NOMO-1 treated with DMSO at 0.1 percent for 48 hours (cell line): ENCODE results near the gene FBLN7.

Source experiments
- DNase-seq: peaks from one replicate; lab custom pipeline; 2025; ENCODE audit not compliant: unreplicated experiment; lab: John Stamatoyannopoulos, UW

The FBLN7 gene

DNA sequence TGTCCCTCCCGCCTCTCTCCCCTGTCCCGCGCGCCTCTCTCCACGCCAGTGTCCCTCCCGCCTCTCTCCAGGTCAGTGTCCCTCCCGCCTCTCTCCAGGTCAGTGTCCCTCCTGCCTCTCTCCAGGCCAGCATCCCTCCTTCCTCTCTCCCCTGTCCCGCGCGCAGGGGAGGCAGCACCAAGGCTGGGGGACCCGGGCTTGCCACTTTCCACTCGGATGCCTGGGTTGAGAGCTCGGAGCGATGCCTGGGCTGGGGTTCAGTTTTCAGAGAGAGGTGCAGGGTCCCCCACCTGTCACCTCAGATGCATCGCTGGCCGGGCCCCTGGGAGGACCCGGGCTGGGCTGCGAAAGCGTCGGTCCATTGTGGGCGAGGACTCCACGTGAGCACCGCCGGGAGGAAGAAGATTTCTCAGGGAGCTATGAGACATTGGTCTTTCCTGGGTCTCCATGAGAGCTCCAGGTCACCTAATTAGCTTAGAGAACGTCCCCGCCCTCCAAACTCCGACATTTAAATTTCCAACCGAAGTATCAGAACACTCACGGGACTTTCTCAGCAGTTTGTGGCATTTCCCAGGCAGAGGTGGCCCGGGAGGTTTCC lies 2.1 kb downstream of the FBLN7 start:
- no peak for DNase-seq

- DNase-seq: no peak
Measured at GRCh38 chr2:112140899-112141625, 2.9 kb downstream of the FBLN7 start.

DNA sequence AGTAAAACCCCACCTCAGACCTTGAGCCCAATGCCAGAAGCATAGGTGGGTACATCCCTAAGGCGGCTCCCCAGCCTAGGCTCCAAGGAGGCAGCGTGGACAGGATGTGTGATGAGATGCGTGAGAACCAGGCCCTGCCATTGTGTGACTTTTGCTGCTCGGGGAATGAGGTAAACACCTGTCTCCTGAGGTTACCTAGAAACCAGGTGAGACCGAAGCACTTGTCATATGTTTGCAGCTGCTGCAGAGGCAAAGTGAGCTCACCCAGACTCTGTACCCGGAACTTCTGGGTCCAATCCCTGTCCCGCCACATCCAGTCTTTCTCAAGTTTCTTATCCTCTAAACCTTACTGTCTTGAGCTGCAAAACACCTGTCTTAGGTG lies 3.4 kb downstream of the FBLN7 start:
- no peak for DNase-seq

- no peak for DNase-seq
Measured at GRCh38 chr2:112142525-112143078, 4.4 kb downstream of the FBLN7 start.

GRCh38 chr2:112143150-112143549 lies 5.0 kb downstream of the FBLN7 start:
- no peak for DNase-seq

- DNase-seq: no peak
Measured at GRCh38 chr2:112144966-112145365, 6.8 kb downstream of the FBLN7 start.

DNA sequence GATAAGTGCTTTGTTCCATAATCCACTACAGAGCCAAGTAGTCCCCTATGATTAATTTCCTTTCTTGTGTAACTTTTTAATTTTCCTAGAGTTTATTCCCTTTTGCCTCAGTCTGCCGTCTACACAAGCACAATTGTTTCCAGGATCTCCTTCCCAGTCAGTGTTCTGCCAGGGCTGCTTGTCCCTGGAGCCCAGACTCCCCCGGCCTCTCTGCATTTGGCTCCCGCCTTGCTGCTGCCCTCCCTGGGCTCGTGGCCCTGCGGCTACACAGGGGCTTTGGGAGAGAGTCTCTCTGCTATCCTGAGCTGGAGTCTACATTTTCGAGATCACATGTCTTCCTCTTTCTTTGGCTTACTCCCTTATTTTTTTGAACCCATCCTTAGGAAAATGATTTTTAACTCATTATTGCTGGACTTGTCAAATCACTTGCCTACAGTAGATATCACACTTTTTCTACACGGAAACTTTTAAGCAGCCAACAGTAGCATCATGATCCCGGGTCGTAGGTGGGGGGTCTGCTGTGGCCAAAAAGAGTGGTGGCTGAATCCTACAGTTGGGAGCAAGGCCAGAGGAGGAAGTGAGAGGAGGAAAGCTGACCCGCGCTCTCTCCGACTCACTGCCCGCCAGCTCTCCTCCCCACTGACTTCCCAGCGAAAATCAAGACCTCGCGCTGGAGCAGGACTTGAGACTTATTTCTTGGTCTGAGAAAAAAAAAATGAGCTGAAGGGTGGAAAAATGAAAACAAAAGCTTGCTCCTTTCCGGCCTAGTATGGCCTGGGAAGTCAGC lies 9.4 kb downstream of the FBLN7 start:
- DNase-seq: no peak

- no peak for DNase-seq
Measured at GRCh38 chr2:112148477-112148876, 10.3 kb downstream of the FBLN7 start.

- no peak for DNase-seq
Measured at GRCh38 chr2:112149194-112149593, 11.0 kb downstream of the FBLN7 start.

DNA sequence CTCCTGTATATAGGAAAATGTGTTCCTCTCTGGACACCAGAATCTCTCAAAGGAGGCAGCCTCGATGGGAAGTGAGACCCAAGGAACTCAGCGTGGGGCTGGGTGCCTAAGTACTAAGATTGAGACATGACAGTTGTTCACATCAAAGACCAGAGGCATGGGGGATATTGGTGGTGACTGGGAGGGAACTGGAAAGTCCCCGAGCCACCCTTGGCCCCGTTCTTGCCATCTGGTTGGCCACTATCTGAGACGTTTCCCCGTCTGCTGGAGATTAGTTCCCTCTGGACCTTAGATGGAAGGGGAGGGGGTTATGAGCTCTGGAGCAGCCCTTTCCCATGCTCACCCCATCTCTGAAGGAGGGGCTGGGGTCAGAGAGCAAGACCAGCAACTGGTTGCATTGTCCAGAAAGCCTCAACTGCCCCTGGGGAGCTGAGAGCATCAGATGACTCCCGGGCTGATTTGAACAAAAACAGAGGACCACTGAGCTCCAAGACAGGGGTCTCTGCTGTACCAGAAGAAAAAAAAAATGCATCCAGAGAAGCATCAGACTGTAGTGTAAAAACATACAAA lies 11.8 kb downstream of the FBLN7 start:
- DNase-seq: no peak

- no peak for DNase-seq
Measured at GRCh38 chr2:112150447-112150846, 12.3 kb downstream of the FBLN7 start.

DNA sequence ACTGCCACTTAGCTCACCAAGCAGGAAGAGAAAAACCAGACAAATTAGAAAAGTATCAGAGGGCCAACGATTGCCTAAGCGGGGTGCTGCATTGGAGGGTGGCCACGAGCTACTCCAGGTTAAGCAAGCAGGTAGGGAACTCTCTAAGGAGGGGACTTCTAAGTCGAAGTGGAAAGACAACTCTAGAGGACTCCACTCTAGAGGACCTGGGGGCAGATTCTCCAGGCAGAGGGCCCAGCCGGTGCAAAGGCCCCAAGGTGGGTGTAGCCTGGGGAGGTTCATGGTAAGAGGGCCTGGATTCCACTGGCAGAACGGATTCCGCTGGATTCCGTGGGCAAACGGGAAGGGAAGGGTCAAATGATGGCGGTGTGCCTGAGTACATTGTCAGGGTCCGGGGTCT lies 12.7 kb downstream of the FBLN7 start:
- no peak for DNase-seq

DNA sequence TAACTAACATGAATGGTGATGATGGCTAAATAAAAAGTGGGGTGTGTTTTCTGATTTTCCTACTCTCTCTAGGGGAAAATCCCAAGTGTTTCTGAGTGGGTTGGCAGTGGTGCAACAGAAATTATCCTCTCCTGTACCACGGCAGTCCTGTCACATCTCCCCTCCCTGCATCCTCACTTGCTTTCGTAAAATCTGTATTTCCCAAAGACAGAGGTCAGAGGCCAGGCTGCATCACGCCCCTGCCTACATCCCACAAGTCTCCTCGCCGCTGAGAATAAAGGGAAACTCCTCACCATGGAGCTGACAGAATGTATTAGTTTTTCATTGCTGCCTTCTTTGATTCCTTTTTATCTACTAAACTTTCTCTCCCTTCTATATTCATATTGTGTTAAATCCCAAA lies 13.1 kb downstream of the FBLN7 start:
- DNase-seq: no peak

GRCh38 chr2:112151701-112152440 lies 13.7 kb downstream of the FBLN7 start:
- no peak for DNase-seq

- DNase-seq: no peak
Measured at GRCh38 chr2:112152476-112153178, 14.4 kb downstream of the FBLN7 start.

DNA sequence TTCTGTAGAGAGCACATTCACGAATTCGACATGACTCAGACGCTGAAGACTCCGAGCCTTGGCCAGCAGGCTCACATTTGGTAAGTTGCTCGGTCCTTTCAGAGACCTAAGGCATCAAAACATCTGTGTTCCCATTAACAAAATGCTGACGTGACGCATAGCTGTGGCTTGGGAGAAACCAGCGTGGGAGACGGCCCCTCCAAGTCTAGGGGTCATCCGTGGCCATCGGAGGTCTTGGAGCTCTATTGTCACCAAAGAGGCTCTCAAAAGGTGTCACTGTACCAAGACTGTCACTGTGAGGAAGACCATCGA lies 14.9 kb downstream of the FBLN7 start:
- DNase-seq: no peak

GRCh38 chr2:112153501-112153900 lies 15.3 kb downstream of the FBLN7 start:
- no peak for DNase-seq

GRCh38 chr2:112154246-112155117 lies 16.3 kb downstream of the FBLN7 start:
- DNase-seq: no peak

DNA sequence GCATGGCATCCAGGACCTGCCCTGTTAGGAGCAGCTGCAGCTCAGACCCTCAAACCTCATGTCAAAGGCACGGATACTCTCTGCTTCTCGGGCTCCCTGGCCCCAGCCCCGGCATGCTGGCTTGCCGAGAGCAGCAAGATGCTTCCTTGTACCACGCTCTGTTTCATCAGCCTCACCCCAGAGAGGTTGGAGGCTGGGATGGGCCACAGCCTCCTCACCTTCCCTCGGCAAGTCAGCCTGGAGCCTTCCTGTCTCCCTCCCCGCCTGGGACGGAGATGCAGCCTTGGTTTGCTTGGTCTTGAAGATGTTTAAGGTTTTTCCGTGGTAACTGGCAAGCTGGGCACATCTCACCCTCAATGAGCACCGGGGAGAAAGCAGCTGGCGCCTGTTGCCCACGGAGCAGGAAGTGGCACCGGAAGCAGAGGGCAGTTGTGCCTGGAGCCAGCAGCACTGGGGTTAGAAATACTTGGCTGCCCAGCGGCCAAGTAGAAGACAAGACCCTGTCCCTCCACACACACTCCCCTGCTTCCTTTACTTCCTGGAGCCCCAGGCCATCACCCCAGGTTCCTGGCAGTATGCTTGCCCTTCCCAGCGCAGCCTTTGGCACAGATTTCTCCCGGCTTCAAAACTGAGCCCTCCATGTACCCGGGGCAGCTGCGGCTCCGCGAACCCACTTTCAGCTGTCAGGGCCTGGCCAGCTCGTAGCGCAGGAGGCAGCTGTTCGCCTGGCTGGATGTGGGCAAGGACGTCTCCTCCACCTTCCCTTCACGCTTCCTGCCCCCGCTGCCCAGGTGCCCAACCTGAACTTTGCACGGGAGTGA lies 17.4 kb downstream of the FBLN7 start:
- no peak for DNase-seq
